ENCODE data around the gene BLOC1S1.

DNA sequence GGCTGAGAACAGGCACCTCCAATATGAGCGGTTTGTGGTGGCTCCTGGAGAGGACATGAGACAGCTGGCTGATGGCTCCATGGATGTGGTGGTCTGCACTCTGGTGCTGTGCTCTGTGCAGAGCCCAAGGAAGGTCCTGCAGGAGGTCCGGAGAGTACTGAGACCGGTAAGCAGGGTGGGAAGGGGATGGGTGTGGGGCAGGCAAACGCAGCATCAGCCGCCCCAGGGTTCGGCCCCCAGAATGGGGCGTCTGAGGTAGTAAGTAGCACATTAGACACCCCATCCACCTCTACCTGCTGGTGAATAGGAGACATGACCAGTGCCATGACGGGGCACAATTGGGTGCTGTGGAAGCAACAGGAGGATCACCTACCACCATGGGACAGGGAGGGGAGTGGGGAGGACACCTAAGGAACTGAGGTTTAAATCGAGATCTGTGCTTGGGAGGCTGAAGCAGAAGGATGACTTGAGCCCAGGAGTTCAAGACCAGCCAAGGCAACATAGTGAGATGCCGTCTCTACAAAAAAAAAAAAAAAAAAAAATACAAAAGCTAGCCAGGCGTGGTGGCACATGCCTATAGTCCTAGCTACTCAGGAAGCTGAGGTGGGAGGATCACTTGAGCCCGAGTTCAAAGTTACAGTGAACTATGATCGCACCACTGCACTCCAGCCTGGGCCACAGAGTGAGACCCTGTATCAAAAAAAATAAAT, 33.6 kb upstream of the BLOC1S1 start:
- no peak for TF ChIP-seq POLR2AphosphoS5 (IDR thresholded peaks at IDR 0.05)
- TF ChIP-seq, protein P1, sequence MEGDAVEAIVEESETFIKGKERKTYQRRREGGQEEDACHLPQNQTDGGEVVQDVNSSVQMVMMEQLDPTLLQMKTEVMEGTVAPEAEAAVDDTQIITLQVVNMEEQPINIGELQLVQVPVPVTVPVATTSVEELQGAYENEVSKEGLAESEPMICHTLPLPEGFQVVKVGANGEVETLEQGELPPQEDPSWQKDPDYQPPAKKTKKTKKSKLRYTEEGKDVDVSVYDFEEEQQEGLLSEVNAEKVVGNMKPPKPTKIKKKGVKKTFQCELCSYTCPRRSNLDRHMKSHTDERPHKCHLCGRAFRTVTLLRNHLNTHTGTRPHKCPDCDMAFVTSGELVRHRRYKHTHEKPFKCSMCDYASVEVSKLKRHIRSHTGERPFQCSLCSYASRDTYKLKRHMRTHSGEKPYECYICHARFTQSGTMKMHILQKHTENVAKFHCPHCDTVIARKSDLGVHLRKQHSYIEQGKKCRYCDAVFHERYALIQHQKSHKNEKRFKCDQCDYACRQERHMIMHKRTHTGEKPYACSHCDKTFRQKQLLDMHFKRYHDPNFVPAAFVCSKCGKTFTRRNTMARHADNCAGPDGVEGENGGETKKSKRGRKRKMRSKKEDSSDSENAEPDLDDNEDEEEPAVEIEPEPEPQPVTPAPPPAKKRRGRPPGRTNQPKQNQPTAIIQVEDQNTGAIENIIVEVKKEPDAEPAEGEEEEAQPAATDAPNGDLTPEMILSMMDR (IDR thresholded peaks at IDR 0.05), result no peak
